ENCODE measurements around the gene PHF21A. TPM values are rescaled to one million over a fixed set of nuclear protein-coding genes. Genes with fewer than 3 reads are reported as not detected.

The PHF21A gene
- total RNA-seq, 4 donors from 2014 or later, result 30.4 to 58.5 (median 49.4) TPM

GRCh38 chr11:45929486-45930030 lies 191.7 kb downstream of the PHF21A start:
- TF ChIP-seq, protein P1, sequence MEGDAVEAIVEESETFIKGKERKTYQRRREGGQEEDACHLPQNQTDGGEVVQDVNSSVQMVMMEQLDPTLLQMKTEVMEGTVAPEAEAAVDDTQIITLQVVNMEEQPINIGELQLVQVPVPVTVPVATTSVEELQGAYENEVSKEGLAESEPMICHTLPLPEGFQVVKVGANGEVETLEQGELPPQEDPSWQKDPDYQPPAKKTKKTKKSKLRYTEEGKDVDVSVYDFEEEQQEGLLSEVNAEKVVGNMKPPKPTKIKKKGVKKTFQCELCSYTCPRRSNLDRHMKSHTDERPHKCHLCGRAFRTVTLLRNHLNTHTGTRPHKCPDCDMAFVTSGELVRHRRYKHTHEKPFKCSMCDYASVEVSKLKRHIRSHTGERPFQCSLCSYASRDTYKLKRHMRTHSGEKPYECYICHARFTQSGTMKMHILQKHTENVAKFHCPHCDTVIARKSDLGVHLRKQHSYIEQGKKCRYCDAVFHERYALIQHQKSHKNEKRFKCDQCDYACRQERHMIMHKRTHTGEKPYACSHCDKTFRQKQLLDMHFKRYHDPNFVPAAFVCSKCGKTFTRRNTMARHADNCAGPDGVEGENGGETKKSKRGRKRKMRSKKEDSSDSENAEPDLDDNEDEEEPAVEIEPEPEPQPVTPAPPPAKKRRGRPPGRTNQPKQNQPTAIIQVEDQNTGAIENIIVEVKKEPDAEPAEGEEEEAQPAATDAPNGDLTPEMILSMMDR (IDR thresholded peaks at IDR 0.05), result no peak
- TF ChIP-seq EP300 (IDR thresholded peaks at IDR 0.05), result no peak
- no peak for TF ChIP-seq POLR2A (IDR thresholded peaks at IDR 0.05)
- WGBS, 2 donors, result 62 to 66% methylated on average over 10 of the region's 10 CpGs
- peaks cover 0 to 47% (median 0%) of the 10 kb centered on the region in 3 donors for H3K36me3 ChIP-seq
- peaks cover 0 to 23% (median 3%) of the 10 kb centered on the region in 4 donors for H3K4me1 ChIP-seq
- H3K27ac ChIP-seq, result peak overlapping the region in 1 of 4 donors; percentile 28
- H3K9me3 ChIP-seq, result no peaks in the 10 kb centered on the region
- no peak for DNase-seq (ENCODE audit: low spot score in 2 of 2)
- H3K27me3 ChIP-seq, result peaks cover 0 to 2% of the 10 kb centered on the region in 2 donors
- H3K4me3 ChIP-seq, result no peak overlapping the region

- Histone ChIP-seq H3K27me3 (peaks cover 0 to 9% of the 10 kb centered on the region in 2 donors), H3K27ac (no peak overlapping the region), H3K4me1 (peaks cover 0 to 23% (median 3%) of the 10 kb centered on the region in 4 donors), H3K4me3 (no peak overlapping the region), H3K9me3 (no peaks in the 10 kb centered on the region), H3K36me3 (peaks cover 0 to 38% (median 0%) of the 10 kb centered on the region in 3 donors)
- TF ChIP-seq POLR2A (IDR thresholded peaks at IDR 0.05) (no peak), EP300 (IDR thresholded peaks at IDR 0.05) (no peak)
- TF ChIP-seq, protein P1 (IDR thresholded peaks at IDR 0.05), result no peak
- DNase-seq (ENCODE audit: low spot score in 2 of 2), result no peak
- WGBS, 2 donors, result 75 to 76% methylated on average over 11 to 13 of the region's 13 CpGs
Measured at GRCh38 chr11:45928535-45929215, 192.6 kb downstream of the PHF21A start.

DNA sequence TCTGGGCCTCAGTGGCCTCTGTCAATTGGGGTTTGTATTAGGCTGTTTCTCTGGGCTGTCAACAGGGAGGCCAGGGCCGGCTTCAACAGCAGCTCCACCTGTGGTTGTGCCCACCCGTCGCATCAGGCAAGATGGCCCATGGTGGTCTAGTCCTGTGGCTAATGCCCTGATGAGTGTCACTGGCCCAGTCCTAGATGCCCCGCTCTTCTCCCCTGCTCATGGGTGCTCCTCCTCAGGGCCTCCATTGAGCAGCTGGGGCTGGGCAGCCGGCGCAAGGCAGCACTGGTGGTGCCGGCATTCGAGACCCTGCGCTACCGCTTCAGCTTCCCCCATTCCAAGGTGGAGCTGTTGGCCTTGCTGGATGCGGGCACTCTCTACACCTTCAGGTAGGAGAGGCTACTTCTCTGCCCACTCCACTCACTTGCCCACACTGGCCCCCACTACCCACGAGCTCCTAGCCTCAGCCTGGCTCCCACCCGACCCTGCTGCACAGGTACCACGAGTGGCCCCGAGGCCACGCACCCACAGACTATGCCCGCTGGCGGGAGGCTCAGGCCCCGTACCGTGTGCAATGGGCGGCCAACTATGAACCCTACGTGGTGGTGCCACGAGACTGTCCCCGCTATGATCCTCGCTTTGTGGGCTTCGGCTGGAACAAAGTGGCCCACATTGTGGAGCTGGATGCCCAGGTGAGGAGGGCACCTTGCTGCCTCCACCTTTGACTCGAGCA lies 193.4 kb downstream of the PHF21A start:
- H3K27ac ChIP-seq, result no peak overlapping the region
- peaks cover 0 to 28% (median 5%) of the 10 kb centered on the region in 4 donors for H3K4me1 ChIP-seq
- no peak overlapping the region for H3K4me3 ChIP-seq
- no peak for DNase-seq (ENCODE audit: low spot score in 2 of 2)
- H3K36me3 ChIP-seq, result peaks cover 0 to 30% (median 0%) of the 10 kb centered on the region in 3 donors
- no peaks in the 10 kb centered on the region for H3K9me3 ChIP-seq
- H3K27me3 ChIP-seq, result peaks cover 0 to 16% of the 10 kb centered on the region in 2 donors
- 92 to 100% methylated on average over 2 to 21 of the region's 27 CpGs for WGBS, 2 donors
- TF ChIP-seq, protein P1 (IDR thresholded peaks at IDR 0.05), result no peak

- Histone ChIP-seq H3K4me1 (peaks cover 0 to 33% (median 11%) of the 10 kb centered on the region in 4 donors), H3K4me3 (no peak overlapping the region), H3K9me3 (no peaks in the 10 kb centered on the region), H3K36me3 (peaks cover 0 to 25% (median 0%) of the 10 kb centered on the region in 3 donors), H3K27me3 (peaks cover 0 to 20% of the 10 kb centered on the region in 2 donors), H3K27ac (no peak overlapping the region)
- DNase-seq (ENCODE audit: low spot score in 2 of 2), result no peak
- TF ChIP-seq, protein P1 (IDR thresholded peaks at IDR 0.05), result no peak
- no peak for TF ChIP-seq POLR2A (IDR thresholded peaks at IDR 0.05)
- TF ChIP-seq EP300 (IDR thresholded peaks at IDR 0.05), result no peak
- 75 to 79% methylated on average over 13 to 15 of the region's 15 CpGs for WGBS, 2 donors
Measured at GRCh38 chr11:45927332-45927683, 193.9 kb downstream of the PHF21A start.
